Esophagus (tissue), 2 donors: Measurements from ENCODE around the gene RASSF5. TPM values are rescaled to one million over a fixed set of nuclear protein-coding genes. Genes with fewer than 3 reads are reported as not detected.
A peak's percentile ranks its signal among the peaks of the same experiment; 100 is the strongest.

ENCODE experiments used
- H3K27ac ChIP-seq, 2 donors: one replicate each; pipeline ENCODE4 v1.5.1; 2013; ENCODE audit warnings: low read depth in 2 of 2, mild to moderate bottlenecking in 2 of 2, inconsistent platforms in 1 of 2, low read length in 1 of 2, moderate library complexity in 1 of 2
- H3K27me3 ChIP-seq, 2 donors: one replicate each; pipeline ENCODE4 v1.6.1; 2013; ENCODE audit warnings: low read length in 2 of 2, control low read depth in 1 of 2, mild to moderate bottlenecking in 1 of 2; ENCODE audit not compliant: insufficient read depth in 2 of 2, control insufficient read depth in 1 of 2
- H3K36me3 ChIP-seq, 2 donors: one replicate each; pipeline ENCODE4 v1.6.1; 2013; ENCODE audit warnings: low read length in 1 of 2; ENCODE audit not compliant: control insufficient read depth in 2 of 2, insufficient read depth in 2 of 2
- H3K4me1 ChIP-seq, 2 donors: one replicate each; pipeline ENCODE4 v1.6.1; 2013; ENCODE audit warnings: low read length in 1 of 2; ENCODE audit not compliant: control insufficient read depth in 2 of 2, insufficient read depth in 2 of 2
- H3K4me3 ChIP-seq, 2 donors: one replicate each; pipeline ENCODE4 v1.5.1; 2013; ENCODE audit warnings: low read length in 2 of 2, mild to moderate bottlenecking in 2 of 2, low read depth in 1 of 2, moderate library complexity in 1 of 2
- H3K9me3 ChIP-seq, 2 donors: one replicate each; pipeline ENCODE4 v1.6.1; 2013; ENCODE audit warnings: mild to moderate bottlenecking in 2 of 2, low read depth in 1 of 2, low read length in 1 of 2, moderate library complexity in 1 of 2; ENCODE audit not compliant: control insufficient read depth in 2 of 2, insufficient read depth in 1 of 2
- WGBS, 2 donors: extraction: QIAGEN DNeasy Blood & Tissue Kit; methylation state at CpG; one replicate each; pipeline ENCODE4 v1.1.7; 2013; 5-methylcytosine and 5-hydroxymethylcytosine counted together
- polyA plus RNA-seq, 2 donors: library from polyadenylated mRNA; stranded (reverse); fragments of 200-250 nt; gene quantifications; one replicate each; pipeline ENCODE4 v1.2.3, GENCODE V29; 2013
- donor health status: healthy with polysubstance abuse.
- donor health status: Bipolar disorder and iron deficiency.

The RASSF5 gene
- polyA plus RNA-seq, 2 donors = 22.2 to 27.3 TPM

DNA sequence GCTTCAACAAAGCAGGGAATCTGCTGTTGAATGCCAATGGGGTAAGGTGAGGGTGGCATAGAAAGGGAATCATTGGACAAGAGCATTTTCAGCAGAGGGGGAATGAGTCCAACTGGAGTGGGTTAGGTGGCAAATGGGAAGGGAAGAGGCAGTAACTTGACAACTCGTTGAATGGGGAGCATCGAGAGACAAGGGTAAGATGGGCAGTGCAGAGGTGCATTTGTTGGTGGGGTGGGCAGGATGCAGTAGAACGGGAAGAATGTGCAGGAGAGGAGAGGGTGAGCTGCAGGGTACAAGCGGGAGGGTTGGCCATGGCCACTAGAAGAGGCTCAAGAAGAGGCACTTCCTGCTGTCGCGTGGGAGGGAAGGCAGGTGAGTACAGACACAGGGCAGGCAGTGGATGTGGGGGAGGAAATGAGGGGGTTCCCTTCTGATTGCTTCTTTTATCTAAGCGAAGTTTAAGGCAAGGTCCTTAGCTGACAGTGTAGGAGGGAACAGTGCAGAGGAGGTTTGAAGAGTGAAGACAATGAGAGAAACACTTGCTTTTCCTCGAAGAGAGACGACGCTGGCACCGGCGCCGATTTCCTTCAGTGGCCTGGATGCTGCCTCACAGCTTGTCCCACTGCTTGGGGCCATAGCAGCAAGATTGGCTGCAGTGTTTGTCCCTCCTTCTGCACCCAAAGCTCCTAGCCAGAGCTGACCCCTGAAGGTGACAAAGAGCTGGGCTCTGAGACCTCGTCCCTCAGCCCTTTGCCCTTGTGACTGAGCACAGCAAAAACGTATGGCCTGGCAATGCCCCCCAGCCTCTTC is 40.3 kb upstream of the RASSF5 start:
- Histone ChIP-seq H3K4me1 (peaks cover 9 to 24% of the 10 kb centered on the region in 2 donors), H3K36me3 (no peaks in the 10 kb centered on the region), H3K27me3 (no peaks in the 10 kb centered on the region), H3K4me3 (no peak overlapping the region), H3K27ac (no peak overlapping the region), H3K9me3 (no peaks in the 10 kb centered on the region)
- WGBS, 2 donors = 67 to 69% methylated on average over 15 of the region's 15 CpGs

DNA sequence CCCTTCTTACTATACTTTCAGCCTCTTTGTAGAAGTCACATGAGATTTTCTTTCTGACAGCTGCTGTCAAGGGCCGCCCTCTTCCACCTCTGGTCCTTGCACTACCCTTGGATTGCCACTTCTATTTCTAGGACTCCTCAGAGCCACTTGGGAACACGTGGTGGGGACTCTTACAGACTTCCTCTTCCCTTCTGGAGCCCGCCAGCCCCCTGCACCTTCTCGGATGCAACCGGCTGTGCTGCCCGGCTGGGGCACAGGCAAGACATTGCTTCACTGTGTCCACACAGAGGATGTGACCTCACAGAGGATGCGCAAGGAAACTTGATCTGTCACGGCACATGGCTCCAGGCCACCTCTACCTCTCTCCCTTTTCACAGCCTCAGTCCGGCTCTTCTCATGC is 39.4 kb upstream of the RASSF5 start:
- Histone ChIP-seq H3K4me3 (no peak overlapping the region), H3K36me3 (no peaks in the 10 kb centered on the region), H3K4me1 (peaks cover 9 to 24% of the 10 kb centered on the region in 2 donors), H3K9me3 (no peaks in the 10 kb centered on the region), H3K27ac (peak overlapping the region in 1 of 2 donors; percentile 29), H3K27me3 (no peaks in the 10 kb centered on the region)
- WGBS, 2 donors = 70 to 75% methylated on average over 9 of the region's 9 CpGs

DNA sequence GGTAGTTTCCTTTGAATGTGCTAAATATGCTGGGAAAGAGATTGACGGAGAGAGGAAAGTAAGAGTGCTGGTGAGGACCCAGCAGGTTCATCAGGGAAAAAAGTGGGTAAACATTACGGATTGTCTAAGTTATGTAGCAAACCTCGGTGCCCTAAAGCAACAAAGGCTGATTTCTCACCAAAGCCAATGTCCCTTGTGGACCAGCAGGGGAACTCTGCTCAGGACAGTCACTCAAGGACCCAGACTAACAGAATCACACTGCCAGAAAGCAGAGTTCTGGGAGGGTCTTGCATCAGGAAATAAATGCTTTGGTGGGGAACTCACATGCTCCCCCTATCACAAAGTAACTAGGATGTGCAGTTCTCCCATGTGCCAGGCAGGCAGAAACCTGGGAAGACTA is 38.8 kb upstream of the RASSF5 start:
- no peaks in the 10 kb centered on the region for H3K36me3 ChIP-seq
- H3K4me1 ChIP-seq = peaks cover 9 to 22% of the 10 kb centered on the region in 2 donors
- H3K27ac ChIP-seq = no peak overlapping the region
- H3K9me3 ChIP-seq = no peaks in the 10 kb centered on the region
- 74 to 75% methylated on average over 3 of the region's 3 CpGs for WGBS, 2 donors
- no peaks in the 10 kb centered on the region for H3K27me3 ChIP-seq
- no peak overlapping the region for H3K4me3 ChIP-seq

DNA sequence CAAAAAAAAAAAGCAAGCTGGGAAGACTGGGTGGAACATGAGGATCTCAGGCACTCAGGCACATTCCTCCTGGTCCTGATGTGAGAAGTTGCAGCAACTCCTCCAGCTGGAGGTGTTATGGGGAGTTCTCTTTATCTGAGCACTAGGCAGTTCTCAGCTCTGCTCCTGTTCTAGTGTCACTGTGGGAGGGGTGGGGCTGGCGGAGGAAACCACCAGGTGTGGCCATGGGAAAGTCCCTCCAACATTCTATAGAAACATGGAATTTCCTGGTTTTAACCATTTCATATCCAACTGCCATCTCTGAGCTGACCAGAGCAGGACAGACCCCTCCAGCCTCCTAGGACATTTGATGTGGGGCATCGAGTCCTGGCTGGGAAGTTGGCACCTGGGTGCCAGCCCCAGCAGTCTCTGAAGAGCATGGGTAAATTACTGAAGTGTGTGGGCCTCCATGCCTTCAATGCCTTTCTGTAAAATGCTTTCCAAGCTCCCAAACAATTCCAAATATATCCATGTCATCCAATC is 37.9 kb upstream of the RASSF5 start:
- Histone ChIP-seq H3K9me3 (no peaks in the 10 kb centered on the region), H3K27ac (peak overlapping the region; percentile 71 to 87), H3K4me1 (peaks cover 9 to 21% of the 10 kb centered on the region in 2 donors), H3K27me3 (no peaks in the 10 kb centered on the region), H3K36me3 (peaks cover under 1 to 4% of the 10 kb centered on the region in 2 donors), H3K4me3 (no peak overlapping the region)
- 47 to 49% methylated on average over 2 of the region's 2 CpGs for WGBS, 2 donors

DNA sequence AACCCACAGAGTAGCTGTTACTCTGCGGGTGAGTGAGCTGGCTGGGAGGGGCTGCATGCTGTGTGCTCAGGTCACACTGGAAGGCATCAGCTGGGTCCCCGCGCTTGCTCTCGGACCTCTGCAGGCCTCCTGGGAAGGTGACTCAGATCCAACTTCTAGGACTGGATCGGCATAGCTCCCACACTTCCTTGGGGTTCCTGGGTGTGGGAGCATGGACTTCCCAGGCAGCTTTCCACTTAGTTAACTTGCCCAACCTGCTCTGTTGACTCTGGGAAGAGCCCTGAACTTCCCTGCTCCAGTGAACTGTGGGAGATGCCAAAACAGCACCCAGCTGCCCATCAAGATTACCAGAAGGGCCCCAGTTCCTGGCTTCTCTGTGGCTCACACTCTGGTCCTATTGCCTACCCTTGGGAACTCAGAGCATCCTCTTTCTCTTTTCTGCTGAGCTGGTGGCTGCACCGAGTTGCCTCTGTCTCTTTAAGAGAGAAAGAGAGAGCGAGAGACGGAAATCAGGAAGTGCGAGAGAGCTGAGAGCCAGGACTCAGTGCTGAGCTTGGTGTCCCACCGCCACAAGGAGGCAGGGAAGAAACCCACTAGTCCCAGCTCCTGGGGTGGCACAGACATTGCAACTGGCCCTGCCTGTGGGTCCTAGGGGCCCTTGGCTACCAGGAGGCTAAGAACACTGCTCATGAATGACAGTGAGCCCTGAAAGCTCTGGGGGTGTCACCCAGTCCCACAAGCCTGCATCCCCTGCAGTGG is 37.2 kb upstream of the RASSF5 start, which contains the start of gene IKBKE:
TSS of gene IKBKE (plus strand) at position 544 of the 759 bp plus-strand sequence. CDS start 2,752 bp downstream, outside the sequence.
- H3K36me3 ChIP-seq = peaks cover 4 to 8% of the 10 kb centered on the region in 2 donors
- H3K27me3 ChIP-seq = no peaks in the 10 kb centered on the region
- WGBS, 2 donors = 7 to 8% methylated on average over 10 of the region's 10 CpGs
- H3K4me3 ChIP-seq = peak within 1 kb of the TSS; percentile 73 to 77
- H3K9me3 ChIP-seq = no peaks in the 10 kb centered on the region
- H3K4me1 ChIP-seq = peaks cover 9 to 21% of the 10 kb centered on the region in 2 donors
- peak within 1 kb of the TSS; percentile 71 to 87 for H3K27ac ChIP-seq

DNA sequence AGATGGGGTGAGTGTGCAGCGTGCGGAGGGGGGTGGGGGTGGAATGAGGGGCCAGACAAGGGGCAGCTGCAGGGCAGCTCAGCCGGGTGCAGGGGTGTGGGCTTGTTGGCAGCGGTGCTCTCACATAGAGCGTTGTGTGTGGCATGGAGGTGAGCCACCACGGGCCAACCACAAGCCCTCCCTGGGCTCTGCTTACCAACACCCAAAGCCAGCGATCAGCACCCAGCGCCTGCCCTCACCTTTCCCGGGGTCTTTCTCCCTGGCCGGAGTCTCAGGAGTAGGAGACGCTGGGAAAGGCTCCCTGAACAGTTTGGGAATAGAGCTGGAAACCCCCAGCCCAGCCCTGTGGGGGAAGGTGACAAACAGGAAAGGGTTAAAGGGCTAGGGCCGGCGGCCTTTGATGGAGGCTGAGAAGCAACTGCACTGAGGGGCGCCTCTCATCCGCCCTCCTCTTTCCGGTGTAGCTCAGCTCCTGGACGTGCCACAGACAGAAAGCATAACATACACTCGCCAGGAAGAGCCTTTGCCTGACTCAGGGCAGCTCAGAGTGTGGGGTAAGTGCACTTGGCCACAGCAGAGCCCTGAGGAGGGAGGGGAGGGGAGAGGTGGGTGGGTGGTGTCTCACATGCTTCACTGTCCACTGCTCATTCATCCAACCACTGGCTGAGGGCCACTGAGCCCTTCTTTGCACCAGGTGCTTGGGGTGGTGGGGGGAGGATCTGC is 36.5 kb upstream of the RASSF5 start:
- H3K27ac ChIP-seq = peak overlapping the region; percentile 71 to 87
- H3K4me1 ChIP-seq = peaks cover 9 to 21% of the 10 kb centered on the region in 2 donors
- peak overlapping the region; percentile 73 to 77 for H3K4me3 ChIP-seq
- 0 to 1% methylated on average over 17 to 18 of the region's 18 CpGs for WGBS, 2 donors
- no peaks in the 10 kb centered on the region for H3K27me3 ChIP-seq
- no peaks in the 10 kb centered on the region for H3K9me3 ChIP-seq
- peaks cover 4 to 10% of the 10 kb centered on the region in 2 donors for H3K36me3 ChIP-seq

DNA sequence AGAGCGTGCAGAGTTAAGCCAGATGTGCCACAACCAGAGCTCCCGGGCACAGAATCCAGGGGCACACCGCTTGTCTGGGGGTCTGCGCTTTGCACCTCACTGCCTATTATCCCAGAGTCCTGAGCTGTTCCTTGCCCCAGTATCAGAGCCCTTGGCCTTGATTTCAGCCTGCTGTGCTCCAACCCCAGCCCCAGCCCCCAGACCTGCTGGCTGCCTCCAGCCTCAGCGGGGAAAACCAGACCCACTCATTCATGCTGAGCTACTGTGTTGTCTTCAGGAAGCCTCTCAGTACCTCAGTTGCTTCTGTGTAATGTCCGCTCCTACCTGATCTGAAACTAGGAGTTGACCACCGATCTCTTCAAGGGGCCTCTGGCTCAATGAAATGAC is 35.9 kb upstream of the RASSF5 start:
- Histone ChIP-seq H3K27me3 (no peaks in the 10 kb centered on the region), H3K27ac (no peak overlapping the region), H3K4me1 (peaks cover 9 to 21% of the 10 kb centered on the region in 2 donors), H3K4me3 (peak overlapping the region; percentile 73 to 77), H3K36me3 (peaks cover 4 to 15% of the 10 kb centered on the region in 2 donors), H3K9me3 (no peaks in the 10 kb centered on the region)
- WGBS, 2 donors = 56 to 61% methylated on average over 7 of the region's 7 CpGs

DNA sequence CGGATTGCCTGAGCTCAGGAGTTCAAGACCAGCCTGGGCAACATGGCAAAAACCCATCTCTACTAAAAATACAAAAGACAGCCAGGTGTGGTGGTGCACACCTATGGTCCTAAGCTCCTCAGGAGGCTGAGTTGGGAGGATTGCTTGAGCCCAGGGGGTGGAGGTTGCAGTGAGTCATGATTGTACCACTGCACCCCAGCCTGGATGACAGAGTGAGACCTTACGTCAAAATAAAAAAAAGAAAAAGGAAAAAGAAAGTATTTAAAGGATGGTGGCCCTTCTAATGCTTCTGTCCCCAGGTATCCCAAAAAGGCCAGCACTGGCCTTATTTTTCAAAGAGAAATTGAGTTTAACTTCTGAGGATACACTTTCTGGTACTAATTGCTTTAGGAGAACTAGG is 35.3 kb upstream of the RASSF5 start:
- no peak overlapping the region for H3K4me3 ChIP-seq
- 87 to 88% methylated on average over 2 of the region's 2 CpGs for WGBS, 2 donors
- H3K9me3 ChIP-seq = no peaks in the 10 kb centered on the region
- peaks cover 9 to 21% of the 10 kb centered on the region in 2 donors for H3K4me1 ChIP-seq
- peaks cover 4 to 19% of the 10 kb centered on the region in 2 donors for H3K36me3 ChIP-seq
- no peak overlapping the region for H3K27ac ChIP-seq
- no peaks in the 10 kb centered on the region for H3K27me3 ChIP-seq

DNA sequence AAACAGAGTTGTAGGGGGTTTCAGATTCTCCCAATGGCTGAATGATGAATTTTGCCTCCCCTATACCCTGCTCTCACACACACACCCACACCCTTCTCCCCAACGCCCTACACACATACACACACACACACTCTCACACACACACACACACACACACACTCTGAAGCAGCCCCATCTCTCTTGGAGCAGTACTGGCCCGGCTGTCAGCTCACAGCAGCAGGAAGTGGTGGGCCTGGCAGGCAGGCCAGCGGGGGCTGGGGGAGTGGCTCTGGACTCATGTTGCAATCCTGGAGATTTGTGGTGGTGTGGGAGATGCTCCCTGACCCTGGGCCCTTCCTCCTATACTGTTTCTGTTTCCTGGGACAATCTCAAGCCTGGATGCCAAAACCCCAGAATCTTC is 34.9 kb upstream of the RASSF5 start:
- peaks cover 4 to 19% of the 10 kb centered on the region in 2 donors for H3K36me3 ChIP-seq
- H3K4me1 ChIP-seq = peaks cover 9 to 21% of the 10 kb centered on the region in 2 donors
- no peak overlapping the region for H3K27ac ChIP-seq
- H3K4me3 ChIP-seq = no peak overlapping the region
- WGBS, 2 donors = 39 to 52% methylated on average over 3 of the region's 3 CpGs
- H3K9me3 ChIP-seq = no peaks in the 10 kb centered on the region
- H3K27me3 ChIP-seq = no peaks in the 10 kb centered on the region
